GM18508 (cell line): Measurements from ENCODE around the gene FTSJ1.
"Not testable (repeated sequence)": the region's sequence is repeated elsewhere in the genome, so short reads cannot be mapped to it uniquely, and the experiment has no call there.

Experiments used
- ATAC-seq: cut with Tn5 transposase; IDR thresholded peaks from one replicate; pipeline ENCODE4 v1.9.1; 2021; ENCODE audit warnings: moderate number of reproducible peaks; ENCODE audit not compliant: insufficient read depth, unreplicated experiment

Gene FTSJ1, protein sequence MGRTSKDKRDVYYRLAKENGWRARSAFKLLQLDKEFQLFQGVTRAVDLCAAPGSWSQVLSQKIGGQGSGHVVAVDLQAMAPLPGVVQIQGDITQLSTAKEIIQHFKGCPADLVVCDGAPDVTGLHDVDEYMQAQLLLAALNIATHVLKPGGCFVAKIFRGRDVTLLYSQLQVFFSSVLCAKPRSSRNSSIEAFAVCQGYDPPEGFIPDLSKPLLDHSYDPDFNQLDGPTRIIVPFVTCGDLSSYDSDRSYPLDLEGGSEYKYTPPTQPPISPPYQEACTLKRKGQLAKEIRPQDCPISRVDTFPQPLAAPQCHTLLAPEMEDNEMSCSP

DNA sequence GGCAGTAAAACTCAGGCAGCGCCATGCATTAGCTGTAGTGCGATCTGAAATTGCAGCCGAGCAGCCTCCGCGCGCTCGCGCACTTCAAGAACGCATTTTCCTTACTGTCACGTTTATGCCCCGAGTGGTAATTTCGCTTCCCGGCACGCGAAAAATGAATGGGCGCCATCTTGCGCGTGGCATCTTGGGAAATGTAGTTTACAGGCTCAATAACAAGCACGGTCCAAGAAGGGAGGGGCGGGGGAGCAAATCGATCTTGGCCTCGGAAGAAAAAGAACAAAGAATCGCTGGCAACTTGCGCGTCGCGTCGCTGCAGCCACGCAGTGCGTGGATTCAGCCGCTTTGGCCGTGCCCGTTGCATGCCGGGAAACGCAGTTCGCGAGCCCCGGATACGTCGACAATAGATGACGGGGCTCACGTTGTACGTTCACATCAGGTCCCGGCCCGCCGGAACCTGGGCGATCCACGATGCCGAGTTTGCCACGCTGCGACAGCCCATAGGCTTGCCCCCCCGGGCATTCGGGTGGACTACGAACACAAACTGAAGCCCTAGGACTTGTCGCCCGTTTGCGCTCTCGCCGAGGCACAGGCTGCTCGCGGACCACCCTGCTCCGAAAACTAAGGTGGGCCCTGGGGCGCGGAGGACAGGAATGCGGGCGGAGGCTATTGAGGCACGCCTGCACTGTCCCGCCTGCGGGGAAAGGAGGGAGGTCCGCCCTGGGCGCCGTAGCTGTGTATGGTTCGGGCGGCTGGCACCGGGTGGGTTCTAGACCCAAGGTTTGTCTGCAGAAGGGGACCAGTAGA lies at the start of gene FTSJ1:
Gene FTSJ1 (plus strand): TSS at position 426 of the 804 bp plus-strand sequence. CDS start 1,849 bp downstream, outside the sequence.
- ATAC-seq, result peak; percentile 40

DNA sequence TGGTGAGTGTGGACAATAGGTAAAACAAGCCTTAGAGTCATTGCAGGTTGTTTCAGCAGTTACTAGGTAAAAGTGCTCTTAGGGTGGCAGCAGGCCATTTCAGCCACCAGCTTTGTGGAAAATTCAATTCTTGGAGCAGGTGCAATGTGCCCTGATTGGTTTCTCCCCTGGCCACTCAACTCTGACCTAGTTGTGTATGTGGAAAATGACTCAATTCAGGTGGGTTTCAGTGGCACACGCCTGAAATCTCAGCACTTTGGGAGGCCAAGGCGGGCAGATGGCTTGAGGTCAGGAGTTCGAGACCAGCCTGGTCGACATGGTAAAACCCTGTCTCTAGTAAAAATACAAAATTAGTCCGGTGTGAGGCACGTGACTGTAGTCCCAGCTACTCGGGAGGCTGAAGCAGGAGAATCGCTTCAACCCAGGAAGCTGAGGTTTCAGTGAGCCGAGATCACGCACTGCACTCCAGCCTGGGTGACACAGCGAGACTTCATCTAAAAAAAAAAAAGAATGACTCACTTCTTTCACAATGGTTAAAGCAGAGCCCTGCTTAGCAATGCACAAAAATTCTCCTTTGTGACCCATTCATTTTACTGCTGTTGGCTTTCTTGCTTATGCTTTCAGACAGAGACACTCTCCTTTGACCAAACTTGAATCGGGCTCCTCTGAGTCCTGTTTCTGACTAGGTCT lies 48.8 kb upstream of the FTSJ1 start:
- ATAC-seq, result not testable (repeated sequence)

DNA sequence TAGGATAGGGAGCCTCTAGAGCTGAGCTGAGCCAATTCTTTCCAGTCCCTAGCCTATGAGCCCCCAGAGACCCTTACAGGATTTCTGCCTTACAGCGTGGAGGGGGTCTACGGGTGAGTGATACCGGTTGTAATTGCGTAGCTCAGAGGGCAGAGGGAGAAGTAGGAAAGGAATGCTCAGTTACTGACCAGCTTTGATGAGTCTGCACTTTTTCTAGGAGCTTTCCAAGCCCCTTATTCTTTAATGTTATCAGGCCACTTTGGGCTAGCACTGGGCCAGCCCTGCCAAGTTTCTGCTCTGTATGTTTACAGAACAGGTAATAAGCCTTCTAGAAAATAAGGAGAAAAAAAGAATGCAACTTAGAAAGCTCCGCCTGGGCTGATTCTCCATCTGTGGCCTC lies 46.4 kb upstream of the FTSJ1 start:
- not testable (repeated sequence) for ATAC-seq

DNA sequence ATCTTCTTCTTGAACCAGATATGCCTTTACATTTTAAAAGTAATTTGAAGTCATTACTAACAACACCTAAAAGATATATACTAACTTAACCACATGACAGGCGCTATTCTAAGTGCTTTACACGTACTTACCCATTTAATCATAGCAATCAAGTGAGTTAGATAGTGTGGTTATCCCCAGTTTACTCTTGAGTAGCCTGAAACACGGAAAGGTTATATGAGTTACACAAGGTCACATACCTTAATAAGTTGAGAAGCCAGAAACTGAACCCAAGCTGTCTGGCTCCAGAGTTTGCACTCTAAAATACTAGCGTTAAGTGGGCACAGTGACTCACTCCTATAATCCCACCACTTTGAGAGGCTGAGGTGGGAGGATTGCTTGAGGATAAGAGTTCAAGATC lies 45.8 kb upstream of the FTSJ1 start:
- ATAC-seq, result not testable (repeated sequence)

DNA sequence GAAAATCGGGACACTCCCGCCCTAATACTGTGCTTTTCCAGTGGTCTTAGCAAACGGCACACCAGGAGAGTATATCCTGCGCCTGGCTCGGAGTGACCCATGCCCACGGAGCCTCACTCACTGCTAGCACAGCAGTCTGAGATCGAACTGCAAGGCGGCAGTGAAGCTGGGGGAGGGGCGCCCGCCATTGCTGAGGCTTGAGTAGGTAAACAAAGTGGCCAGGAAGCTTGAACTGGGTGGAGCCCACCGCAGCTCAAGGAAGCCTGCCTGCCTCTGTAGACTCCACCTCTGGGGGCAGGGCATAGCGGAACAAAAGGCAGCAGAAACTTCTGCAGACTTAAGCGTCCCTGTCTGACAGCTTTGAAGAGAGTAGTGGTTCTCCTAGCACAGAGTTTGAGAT lies 42.3 kb upstream of the FTSJ1 start:
- not testable (repeated sequence) for ATAC-seq

DNA sequence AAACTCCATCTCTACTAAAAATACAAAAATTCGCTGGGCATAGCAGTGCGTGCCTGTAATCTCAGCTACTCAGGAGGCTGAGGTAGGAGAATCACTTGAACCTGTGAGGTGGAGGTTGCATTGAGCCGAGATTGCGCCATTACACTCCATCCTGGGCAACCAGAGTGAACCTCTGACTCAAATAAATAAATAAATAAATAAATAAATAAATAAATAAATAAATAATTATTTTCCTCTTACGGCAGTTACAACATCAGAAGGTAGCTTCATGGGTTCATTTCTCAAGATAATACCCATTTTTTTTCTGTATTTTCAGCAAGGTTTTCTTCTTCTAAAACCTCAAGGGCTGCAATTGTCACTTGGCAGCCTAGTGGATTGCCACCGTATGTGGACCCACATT lies 28.8 kb upstream of the FTSJ1 start:
- ATAC-seq, result not testable (repeated sequence)

DNA sequence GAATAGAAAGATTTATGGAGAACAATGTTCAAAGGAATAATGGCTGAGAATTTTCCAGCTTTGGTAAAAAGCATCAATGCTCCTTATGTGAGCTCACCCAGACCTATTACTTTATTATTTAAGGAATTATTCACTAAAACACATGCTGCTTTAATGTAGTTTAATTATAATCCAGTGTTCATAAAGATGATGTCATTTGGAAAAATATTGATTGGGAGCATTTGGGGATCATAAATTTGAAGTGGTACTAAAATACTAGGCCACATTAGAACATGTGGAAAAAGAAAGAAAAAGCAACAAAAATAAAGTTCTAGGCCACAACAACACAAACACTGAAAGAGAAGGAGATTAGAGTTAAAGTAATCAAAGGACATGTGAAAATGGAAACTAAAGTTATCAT lies 25.9 kb upstream of the FTSJ1 start:
- ATAC-seq, result no peak

DNA sequence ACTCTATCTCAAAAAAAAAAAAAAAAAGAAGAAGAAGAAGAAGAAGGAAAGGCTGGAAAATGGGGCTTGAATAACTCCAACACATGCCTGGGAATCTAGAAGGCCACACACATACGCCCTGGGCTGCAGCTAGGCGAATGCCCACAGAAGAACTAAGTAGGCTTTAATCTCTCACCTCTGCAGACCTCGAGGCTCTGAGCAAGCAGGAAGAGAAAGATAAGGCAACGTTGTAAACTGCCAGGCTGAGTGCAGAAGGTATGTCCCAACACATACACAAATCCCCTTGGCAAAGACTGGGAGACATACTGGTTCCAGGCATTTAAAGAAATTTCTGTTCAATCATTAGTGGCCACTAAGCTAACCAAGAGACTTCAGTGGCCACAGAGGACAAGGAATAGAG lies 24.3 kb upstream of the FTSJ1 start:
- ATAC-seq, result no peak

DNA sequence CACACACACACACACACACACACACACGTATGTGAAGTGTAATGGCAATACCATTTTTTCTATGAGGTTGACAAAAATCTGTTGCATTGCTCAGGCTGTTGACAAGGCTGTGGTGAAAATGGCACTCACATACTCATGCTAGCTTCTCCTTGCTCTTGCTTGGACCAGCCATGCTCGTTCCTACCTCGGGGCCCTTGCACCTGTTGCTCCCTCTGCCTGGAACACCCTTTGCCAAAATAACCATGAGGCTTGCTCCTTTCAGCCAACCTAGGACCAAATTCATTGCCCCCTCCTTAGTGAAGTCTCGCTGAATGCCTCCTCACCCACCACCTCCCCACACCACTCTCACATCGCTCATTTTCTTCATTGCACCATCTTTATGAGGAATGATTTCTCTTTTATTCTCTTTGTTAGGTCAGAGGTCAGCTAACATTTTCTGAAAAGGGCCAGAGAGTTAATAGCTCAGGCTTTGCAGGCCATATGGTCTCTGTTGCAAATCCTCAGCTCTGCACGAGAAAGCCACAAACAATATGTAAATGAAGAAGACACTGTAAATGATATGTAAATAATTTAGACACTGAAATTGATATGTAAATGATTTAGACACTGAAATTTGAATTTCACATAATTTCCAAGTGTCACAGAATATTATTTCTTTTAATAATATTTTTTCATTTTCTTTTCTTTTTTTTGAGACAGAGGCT lies 19.2 kb upstream of the FTSJ1 start:
- no peak for ATAC-seq

DNA sequence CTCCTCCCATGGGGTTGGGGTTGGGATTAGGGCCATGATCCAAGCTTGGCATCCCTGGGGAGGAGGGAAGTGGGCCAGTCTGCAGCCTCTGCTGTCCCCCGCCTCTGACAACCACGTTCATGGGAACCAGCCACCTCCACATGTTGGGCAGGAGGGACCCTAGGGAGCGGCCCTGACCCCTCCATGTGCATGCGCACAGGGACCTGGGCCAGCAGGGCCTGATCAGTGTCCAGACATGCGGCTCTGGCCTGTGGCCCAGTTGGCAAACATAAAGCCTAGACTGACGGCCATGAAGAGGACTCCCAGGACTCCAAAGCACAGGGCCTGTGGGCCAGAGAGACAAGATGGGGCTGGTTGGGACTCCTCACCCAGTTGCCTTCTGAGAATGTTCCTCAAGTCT lies 17.3 kb upstream of the FTSJ1 start:
- no peak for ATAC-seq

DNA sequence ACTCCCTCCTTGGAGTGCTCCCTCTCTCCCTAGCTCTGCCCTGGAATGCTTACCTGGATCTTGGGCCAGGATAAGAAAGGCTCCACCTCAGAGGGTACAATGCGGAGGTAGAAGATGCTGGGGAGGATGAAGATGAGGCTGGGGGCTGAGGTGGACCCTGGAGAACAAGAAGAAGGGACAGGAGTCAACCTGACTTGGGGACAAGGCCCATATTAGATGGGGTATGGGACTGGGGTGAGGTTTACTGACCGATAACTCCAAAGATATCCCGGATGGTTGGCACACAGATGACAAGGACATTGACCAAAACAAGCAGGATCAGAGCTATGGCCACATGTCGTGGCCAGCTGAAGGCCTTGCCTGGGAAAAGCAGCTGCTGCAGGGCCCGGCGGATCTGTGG lies 16.5 kb upstream of the FTSJ1 start:
- no peak for ATAC-seq

DNA sequence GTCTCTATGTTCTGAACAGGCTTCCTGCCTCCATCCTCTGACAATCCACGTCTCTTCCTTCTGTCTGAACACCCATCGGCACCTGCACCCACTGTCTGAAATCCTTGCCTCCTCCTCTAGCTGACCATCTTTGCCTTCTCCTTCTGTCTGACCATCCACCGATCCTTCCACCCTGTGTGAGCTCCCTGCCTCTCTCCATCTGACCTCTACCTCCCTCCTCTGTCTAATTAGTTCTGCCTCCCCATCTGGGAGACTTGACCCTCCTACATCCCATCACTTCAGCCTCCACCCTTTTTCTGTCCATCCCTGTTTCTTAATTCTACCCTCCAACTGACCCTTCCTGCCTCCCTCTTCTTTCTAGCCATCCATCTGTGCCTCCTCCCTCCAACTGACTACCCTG lies 16.0 kb upstream of the FTSJ1 start:
- ATAC-seq, result no peak

DNA sequence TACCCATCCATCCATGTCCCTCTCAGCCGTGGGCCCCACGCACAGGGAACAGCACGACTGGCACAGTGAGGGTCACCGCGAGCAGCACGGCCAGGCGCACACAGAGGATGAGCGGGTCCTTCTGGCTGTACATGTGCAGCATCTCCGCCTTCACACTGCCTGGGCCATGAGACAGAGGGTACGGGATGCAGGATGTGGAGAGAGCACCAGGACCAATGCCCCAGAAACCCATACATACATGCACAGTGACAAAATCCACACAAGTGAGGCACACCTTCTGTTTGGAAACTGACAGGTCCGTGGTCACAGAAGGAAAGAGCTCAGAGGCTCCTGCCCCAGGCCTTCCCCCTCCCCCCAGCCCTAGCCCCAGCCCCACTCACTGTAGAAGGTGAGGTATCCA lies 15.4 kb upstream of the FTSJ1 start:
- no peak for ATAC-seq

DNA sequence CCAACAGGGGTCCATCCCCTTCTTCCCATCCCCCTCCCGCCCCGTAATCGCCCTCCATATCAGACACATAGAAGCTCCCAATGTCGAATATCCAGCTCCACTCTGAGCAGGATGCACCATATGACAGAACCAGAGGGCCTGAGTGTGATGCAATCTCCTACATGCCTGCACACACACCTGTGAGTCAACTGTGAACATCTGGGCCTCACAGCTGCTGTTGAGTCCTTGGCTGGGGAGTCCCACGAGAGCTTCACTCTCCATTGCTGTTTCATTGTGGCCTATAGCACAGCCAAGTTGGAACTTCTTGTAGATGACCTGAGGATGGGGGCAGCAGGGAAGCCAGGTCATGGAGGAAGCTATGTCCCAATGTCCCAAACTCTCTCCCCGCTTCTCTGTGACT lies 14.2 kb upstream of the FTSJ1 start:
- no peak for ATAC-seq

DNA sequence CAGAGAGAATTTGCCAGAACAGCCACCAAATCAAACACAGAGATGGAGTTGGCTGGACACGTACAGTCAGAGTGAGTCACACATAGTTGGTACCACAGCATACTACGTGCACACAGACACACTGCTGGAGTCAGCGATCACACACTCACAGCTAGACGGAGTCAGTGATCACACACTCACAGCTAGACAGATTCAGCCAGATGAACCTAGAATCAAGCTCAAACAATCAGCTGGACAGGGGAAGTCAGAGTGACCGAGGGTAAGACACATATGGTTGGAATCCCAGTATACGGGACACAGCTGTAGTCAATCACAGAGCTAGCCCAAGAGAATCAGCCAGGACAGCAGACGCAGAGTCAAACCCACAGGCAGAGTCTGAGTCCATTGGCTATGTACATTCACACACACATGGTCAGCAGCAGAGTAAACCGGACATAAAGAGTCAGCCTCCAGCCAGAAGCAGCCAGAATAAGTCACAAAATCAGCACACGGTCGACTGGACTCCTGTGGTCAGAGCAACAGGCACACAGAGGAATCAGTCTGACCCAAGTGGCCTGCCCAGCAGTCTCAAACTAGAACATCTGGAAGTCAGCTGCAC lies 10.6 kb upstream of the FTSJ1 start:
- ATAC-seq, result no peak

DNA sequence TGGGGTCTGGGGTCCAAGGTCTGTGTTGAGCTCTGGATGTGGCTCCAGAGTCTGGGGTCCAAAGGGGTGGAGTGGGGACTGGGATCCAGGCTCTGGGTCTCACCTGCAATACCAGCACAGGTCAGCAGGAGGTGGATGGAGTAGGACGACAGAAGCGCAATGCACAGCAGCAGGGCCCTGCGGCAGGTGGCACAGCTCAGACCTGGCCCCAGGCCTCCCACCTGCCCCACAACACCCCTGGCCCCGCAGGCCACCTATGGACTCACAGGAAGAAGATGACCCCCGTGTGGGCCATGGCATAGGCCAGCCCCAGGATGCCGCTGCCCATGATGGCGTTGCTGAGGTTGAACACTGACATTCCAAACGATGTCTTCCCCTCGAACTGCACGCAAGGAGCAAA lies 9.3 kb upstream of the FTSJ1 start:
- no peak for ATAC-seq

DNA sequence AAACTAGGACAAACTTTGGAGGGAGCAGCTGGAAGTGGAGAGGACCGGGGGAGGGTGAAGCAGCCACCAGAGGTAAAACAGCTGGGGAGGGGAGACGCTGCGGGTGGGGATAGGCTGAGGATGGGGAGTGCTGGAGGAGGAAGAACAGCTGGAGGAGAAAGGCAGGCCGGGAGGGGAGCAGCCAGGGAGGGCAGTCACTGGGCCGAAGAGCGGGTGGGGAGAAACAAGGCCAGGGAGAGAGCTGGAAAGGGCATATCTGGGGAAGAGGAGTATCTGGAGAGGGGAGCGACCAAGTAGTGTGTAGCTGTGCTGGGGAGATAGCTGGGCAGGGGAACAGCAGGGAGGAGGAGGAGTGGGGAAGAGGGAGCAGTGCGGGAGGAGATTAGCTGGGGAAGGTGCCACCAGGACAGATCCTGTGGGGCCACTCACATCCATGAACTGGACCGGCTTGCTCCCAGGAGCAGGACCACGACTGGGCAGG lies 8.7 kb upstream of the FTSJ1 start:
- ATAC-seq, result no peak

DNA sequence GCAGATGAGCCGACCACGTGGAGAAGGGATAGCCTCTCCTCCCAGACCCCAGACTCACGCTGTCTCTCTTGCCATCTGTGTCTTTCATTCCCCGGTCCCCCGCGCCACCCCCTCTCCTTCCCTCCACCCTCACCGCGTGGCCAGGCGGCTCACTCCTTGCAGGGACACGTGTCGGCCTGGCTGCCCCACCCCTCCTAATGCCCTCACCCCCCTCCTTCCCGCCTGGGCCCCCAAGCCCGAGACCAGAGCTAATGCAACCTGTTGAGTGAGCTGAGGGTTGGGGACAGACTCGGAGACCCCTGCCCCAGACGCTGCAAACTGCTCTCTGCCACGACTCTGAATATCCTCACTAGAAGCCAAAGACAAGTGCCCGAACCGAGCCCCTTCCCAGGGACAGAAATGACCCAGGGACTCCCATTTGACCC lies 7.7 kb upstream of the FTSJ1 start:
- ATAC-seq, result no peak

DNA sequence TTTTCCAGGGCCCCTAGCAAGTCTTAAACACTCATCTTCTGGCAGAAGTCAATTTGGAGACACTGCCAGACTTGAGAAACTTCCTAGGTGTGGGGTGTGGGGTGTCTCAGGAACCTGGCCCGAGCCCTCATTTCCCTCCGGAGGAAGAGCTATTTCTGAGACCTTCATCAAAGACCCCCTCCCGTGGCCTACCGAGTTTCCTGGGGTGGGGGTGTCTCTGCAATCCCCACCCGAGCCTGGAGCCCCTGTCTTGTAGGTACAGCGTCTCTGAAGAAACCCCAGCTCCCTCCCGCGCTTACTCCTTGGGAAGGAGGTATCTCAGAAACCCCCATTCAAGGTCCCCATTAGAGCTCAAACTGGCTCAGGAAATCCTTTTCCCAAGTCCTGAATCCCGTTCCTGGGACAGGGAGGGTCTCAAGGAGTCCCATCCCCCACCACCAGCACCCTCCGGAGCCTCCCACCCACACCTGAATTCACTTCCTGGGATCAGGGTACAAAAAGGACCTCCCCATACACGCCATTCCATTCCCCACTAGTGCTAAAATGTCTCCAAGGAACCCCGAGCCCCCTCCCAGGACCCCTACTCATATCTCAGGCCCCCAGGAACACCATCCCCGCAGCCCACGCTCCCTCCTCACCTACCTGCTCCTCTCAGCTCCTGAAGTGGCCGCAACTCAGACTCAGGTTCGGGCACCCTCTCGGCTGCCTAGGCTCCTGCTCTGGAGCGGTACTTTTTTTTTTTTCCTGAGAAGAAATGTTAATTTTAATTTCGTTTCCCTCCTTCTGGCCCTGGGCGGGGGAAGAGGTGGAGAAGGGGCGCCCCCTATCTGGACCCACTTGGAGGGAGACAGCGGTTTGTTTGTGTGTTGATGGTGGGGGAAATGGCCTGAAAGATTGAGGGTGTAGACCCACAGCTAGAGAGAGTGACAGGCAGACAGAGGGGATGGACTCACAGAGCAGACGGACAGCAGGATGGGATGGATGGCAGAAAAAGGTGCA lies 7.0 kb upstream of the FTSJ1 start:
- ATAC-seq, result no peak
